B cell (primary cell): ENCODE results near the gene TSN. TPM values are rescaled to one million over a fixed set of nuclear protein-coding genes. Genes with fewer than 3 reads are reported as not detected.

Source experiments
- ATAC-seq: fragments of 200-7000 bp; cut with Tn5 transposase; one replicate; pipeline ENCODE4 v1.10.0; 2021; ENCODE audit warnings: low read depth, mild to moderate bottlenecking, moderate number of reproducible peaks, moderate library complexity
- CTCF ChIA-PET: fragments of 350-600 bp; sonication (Branson Sonifier 250); formaldehyde crosslinking; loops from one replicate; lab custom pipeline; 2021; ENCODE audit warnings: antibody characterized with exemption, inconsistent platforms; lab: Charles Lee
- POLR2A ChIA-PET: fragments of 350-600 bp; sonication (Branson Sonifier 250); formaldehyde crosslinking; loops from one replicate; lab custom pipeline; 2021; ENCODE audit warnings: antibody characterized with exemption; lab: Charles Lee
- DNase-seq: peaks from one replicate; pipeline ENCODE4 v3.0.0; 2013
- H2AFZ ChIP-seq: 2 replicates; pipeline ENCODE4 v1.6.1; 2012; ENCODE audit warnings: mild to moderate bottlenecking, low read depth, low read length; ENCODE audit not compliant: insufficient read depth, poor library complexity, severe bottlenecking
- H3K27ac ChIP-seq, 2 donors: 1 replicate in 1 of 2; 2 replicates in 1 of 2; pipeline ENCODE4 v1.5.1; 2012 to 2013; ENCODE audit warnings: low read length in 2 of 2, mild to moderate bottlenecking in 2 of 2, moderate library complexity in 1 of 2
- H3K27me3 ChIP-seq, 4 experiments: fragments of 200-600 bp in 1 of 4; sonication (generic) in 1 of 4; replicated peaks in 1 of 4; 1 replicate in 2 of 4; 2 replicates in 2 of 4; pipeline versions ENCODE4 v1.6.1 to v1.7.0; 2013 to 2016; ENCODE audit warnings: low read length in 3 of 4, mild to moderate bottlenecking in 2 of 4, mixed read lengths in 1 of 4, moderate library complexity in 1 of 4; ENCODE audit not compliant: insufficient read depth in 4 of 4, control insufficient read depth in 3 of 4; ENCODE audit errors: control extremely low read depth in 1 of 4
- H3K36me3 ChIP-seq, 2 experiments: replicated peaks in 1 of 2; 1 replicate in 1 of 2; 2 replicates in 1 of 2; pipeline versions ENCODE4 v1.6.1 to v1.7.1; 2013; ENCODE audit warnings: low read length in 1 of 2; ENCODE audit not compliant: insufficient read depth in 2 of 2, control insufficient read depth in 1 of 2; ENCODE audit errors: control extremely low read depth in 1 of 2, extremely low read depth in 1 of 2
- H3K4me1 ChIP-seq, 2 donors: fragments of 200-600 bp in 1 of 2; sonication (generic) in 1 of 2; 1 replicate in 1 of 2; 2 replicates in 1 of 2; pipeline versions ENCODE4 v1.5.1 to v1.6.1; 2013 to 2017; ENCODE audit warnings: low read length in 2 of 2; ENCODE audit not compliant: control insufficient read depth in 2 of 2, insufficient read depth in 2 of 2
- H3K4me2 ChIP-seq: replicated peaks from 2 replicates; pipeline ENCODE3; 2012; ENCODE audit warnings: mild to moderate bottlenecking, low read depth, low read length; ENCODE audit not compliant: poor library complexity, severe bottlenecking
- H3K4me3 ChIP-seq, 5 experiments: fragments of 200-600 bp in 1 of 5; sonication (generic) in 1 of 5; 1 replicate in 3 of 5; 2 replicates in 2 of 5; pipeline versions ENCODE4 v1.5.1 to v1.7.0; 2011 to 2016; ENCODE audit warnings: low read length in 4 of 5, mild to moderate bottlenecking in 4 of 5, low read depth in 2 of 5, control low read depth in 1 of 5, moderate library complexity in 1 of 5; ENCODE audit not compliant: insufficient read depth in 1 of 5; ENCODE audit errors: control extremely low read depth in 1 of 5, extremely low read depth in 1 of 5
- H3K79me2 ChIP-seq: fragments of 200-600 bp; sonication (generic); one replicate; pipeline ENCODE4 v1.6.0; 2016; ENCODE audit warnings: low read length; ENCODE audit not compliant: control insufficient read depth, insufficient read depth
- H3K9ac ChIP-seq: fragments of 200-600 bp; sonication (generic); 2 replicates; pipeline ENCODE4 v1.6.1; 2017; ENCODE audit warnings: mild to moderate bottlenecking, low read length, moderate library complexity
- H3K9me3 ChIP-seq, 3 donors: one replicate each; pipeline versions ENCODE4 v1.6.1 to v1.7.1; 2013; ENCODE audit warnings: low read length in 2 of 3; ENCODE audit not compliant: control insufficient read depth in 2 of 3, insufficient read depth in 1 of 3; ENCODE audit errors: control extremely low read depth in 1 of 3
- H4K20me1 ChIP-seq: 2 replicates; pipeline ENCODE4 v1.6.0; 2012; ENCODE audit warnings: mild to moderate bottlenecking, low read length; ENCODE audit not compliant: insufficient read depth, control insufficient read depth, poor library complexity, severe bottlenecking
- H3K27ac Mint-ChIP-seq: one replicate; pipeline ENCODE4 v1.8.0; 2021; ENCODE audit warnings: mixed read lengths
- H3K27me3 Mint-ChIP-seq: one replicate; pipeline ENCODE4 v1.8.0; 2021; ENCODE audit warnings: mixed read lengths
- H3K4me1 Mint-ChIP-seq: one replicate; pipeline ENCODE4 v1.8.0; 2021; ENCODE audit warnings: mixed read lengths
- H3K4me3 Mint-ChIP-seq: one replicate; pipeline ENCODE4 v1.8.0; 2021; ENCODE audit warnings: mixed read lengths
- H3K9me3 Mint-ChIP-seq: one replicate; pipeline ENCODE4 v1.8.0; 2022; ENCODE audit warnings: mixed read lengths; ENCODE audit not compliant: insufficient read depth
- EZH2 ChIP-seq: IDR thresholded peaks from 2 replicates; pipeline ENCODE4 v1.6.1; 2012; ENCODE audit warnings: borderline replicate concordance, low read depth, mild to moderate bottlenecking, moderate library complexity, low read length; ENCODE audit not compliant: insufficient read depth, poor library complexity, severe bottlenecking
- WGBS: methylation state at CpG from one replicate; pipeline ENCODE4 v1.1.5; 2013; ENCODE audit warnings: missing lambda C conversion rate; ENCODE audit not compliant: insufficient coverage; 5-methylcytosine and 5-hydroxymethylcytosine counted together
- intact Hi-C: fragments of 100-400 bp; cut with micrococcal nuclease; formaldehyde crosslinking; loops from one replicate; pipeline ENCODE4 v1.10.0; 2022
- polyA plus RNA-seq: library from polyadenylated mRNA; depleted of rRNA; stranded (reverse); fragments of >200 nt; gene quantifications from 2 replicates; pipeline ENCODE4 v1.2.3, GENCODE V29; 2012
- total RNA-seq, 2 donors: library from RNA; stranded (reverse); fragments of 120-200 nt in 1 of 2; gene quantifications; 1 replicate in 1 of 2; 2 replicates in 1 of 2; pipeline versions ENCODE4 v1.2.3 to v1.2.4, GENCODE V29; 2013 to 2022
- TF ChIP-seq, protein P1 (sequence below): fragments of 200-600 bp; IDR thresholded peaks from one replicate; pipeline ENCODE4 v1.8.0; 2022; ENCODE audit warnings: antibody characterized with exemption, mild to moderate bottlenecking

The TSN gene
- total and polyA plus RNA-seq, 2 donors (not counting 1 experiment from before 2014, with no cell fraction given): 10.8 to 43.4 TPM

DNA sequence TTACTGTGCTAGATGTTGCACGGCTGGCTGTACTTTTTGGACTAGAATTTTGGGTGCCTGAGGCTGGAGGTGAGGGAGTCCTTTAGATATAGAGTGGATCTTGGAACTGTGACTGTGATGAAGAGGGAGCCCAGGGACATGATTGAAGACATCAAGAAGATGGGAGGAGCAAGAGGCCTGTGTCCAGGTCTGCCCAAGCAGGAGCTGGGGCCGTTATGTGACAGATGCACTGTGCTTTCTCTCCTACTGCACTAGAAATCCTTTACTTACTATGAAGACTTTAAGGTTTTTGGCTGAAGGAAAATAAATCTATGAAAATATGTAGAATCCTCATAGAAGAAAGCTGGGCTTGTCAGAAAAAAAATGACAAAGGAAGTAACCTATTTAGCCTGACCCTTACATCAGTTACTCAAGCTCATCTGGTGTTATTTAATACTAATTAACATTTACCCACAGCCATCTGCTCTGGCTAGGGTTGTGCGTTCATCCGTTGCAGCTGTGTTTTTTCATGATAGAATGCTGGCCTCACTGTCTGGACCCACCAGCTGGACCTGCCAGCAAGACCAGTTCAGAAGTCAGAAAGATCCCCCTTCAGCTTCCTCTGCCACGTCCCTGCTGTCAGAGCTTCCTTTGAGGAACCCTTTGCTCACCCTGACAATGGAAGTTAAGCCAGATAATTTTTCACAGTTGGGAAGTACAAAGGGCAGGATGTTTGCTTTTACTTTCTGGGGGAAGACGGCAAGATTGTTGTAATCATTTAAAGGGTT, 16.7 kb downstream of the TSN start:
- no peak overlapping the region for H3K9ac ChIP-seq
- TF ChIP-seq, protein P1, sequence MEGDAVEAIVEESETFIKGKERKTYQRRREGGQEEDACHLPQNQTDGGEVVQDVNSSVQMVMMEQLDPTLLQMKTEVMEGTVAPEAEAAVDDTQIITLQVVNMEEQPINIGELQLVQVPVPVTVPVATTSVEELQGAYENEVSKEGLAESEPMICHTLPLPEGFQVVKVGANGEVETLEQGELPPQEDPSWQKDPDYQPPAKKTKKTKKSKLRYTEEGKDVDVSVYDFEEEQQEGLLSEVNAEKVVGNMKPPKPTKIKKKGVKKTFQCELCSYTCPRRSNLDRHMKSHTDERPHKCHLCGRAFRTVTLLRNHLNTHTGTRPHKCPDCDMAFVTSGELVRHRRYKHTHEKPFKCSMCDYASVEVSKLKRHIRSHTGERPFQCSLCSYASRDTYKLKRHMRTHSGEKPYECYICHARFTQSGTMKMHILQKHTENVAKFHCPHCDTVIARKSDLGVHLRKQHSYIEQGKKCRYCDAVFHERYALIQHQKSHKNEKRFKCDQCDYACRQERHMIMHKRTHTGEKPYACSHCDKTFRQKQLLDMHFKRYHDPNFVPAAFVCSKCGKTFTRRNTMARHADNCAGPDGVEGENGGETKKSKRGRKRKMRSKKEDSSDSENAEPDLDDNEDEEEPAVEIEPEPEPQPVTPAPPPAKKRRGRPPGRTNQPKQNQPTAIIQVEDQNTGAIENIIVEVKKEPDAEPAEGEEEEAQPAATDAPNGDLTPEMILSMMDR: no peak
- TF ChIP-seq EZH2: no peak
- H3K4me1 Mint-ChIP-seq: no peaks in the 10 kb centered on the region
- H3K27me3 ChIP-seq: no peaks in the 10 kb centered on the region
- H2AFZ ChIP-seq: no peak overlapping the region
- H3K4me1 ChIP-seq: no peaks in the 10 kb centered on the region
- no peaks in the 10 kb centered on the region for H3K79me2 ChIP-seq
- H3K4me2 ChIP-seq: no peak overlapping the region
- no peak overlapping the region for H3K27ac Mint-ChIP-seq
- no peaks in the 10 kb centered on the region for H4K20me1 ChIP-seq
- no peak overlapping the region for H3K4me3 Mint-ChIP-seq
- intact Hi-C loops: no loop called here
- H3K9me3 ChIP-seq: no peaks in the 10 kb centered on the region
- 84% methylated on average over 3 of the region's 6 CpGs for WGBS
- POLR2A ChIA-PET: no interaction called here
- H3K4me3 ChIP-seq: no peak overlapping the region
- no peaks in the 10 kb centered on the region for H3K9me3 Mint-ChIP-seq
- H3K36me3 ChIP-seq: peaks cover 0 to 18% of the 10 kb centered on the region in 2 experiments
- no peaks in the 10 kb centered on the region for H3K27me3 Mint-ChIP-seq
- ATAC-seq (no peak), DNase-seq (no peak)
- CTCF ChIA-PET: no interaction called here
- no peak overlapping the region for H3K27ac ChIP-seq

DNA sequence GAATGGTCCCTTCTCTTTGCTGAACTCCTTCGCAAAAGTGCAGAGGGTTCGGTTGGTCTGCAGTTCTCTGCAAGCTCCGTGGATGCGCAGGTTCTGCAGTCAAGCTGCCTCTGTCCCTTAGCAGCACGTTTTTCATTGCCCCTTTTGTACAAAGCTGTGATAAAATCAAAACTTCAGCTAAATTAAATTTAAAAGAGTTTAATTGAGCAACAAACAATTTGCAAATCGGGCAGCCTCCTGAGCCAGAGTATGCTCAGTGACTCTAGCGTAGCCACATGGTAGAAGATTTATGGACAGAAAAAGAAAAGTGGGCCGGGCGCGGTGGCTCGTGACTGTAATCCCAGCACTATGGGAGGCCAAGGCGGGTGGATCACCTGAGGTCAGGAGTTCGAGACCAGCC, 18.8 kb downstream of the TSN start:
- Histone ChIP-seq H3K9ac (no peak overlapping the region), H3K27ac (no peak overlapping the region), H3K9me3 (no peaks in the 10 kb centered on the region), H3K79me2 (no peaks in the 10 kb centered on the region), H3K4me1 (no peaks in the 10 kb centered on the region), H4K20me1 (no peaks in the 10 kb centered on the region), H3K4me2 (no peak overlapping the region), H3K36me3 (peaks cover 0 to 6% of the 10 kb centered on the region in 2 experiments), H3K4me3 (no peak overlapping the region), H3K27me3 (no peaks in the 10 kb centered on the region), H2AFZ (no peak overlapping the region)
- no peak overlapping the region for H3K4me3 Mint-ChIP-seq
- CTCF ChIA-PET: no interaction called here
- H3K27ac Mint-ChIP-seq: no peak overlapping the region
- POLR2A ChIA-PET: no interaction called here
- no peaks in the 10 kb centered on the region for H3K4me1 Mint-ChIP-seq
- no peak for DNase-seq
- no peaks in the 10 kb centered on the region for H3K27me3 Mint-ChIP-seq
- TF ChIP-seq, protein P1: no peak
- no peak for TF ChIP-seq EZH2
- ATAC-seq: no peak
- H3K9me3 Mint-ChIP-seq: no peaks in the 10 kb centered on the region
- intact Hi-C loops: no loop called here
- WGBS: 98% methylated on average over 7 of the region's 13 CpGs
